ENCODE measurements around the gene PRKG1.
"Not testable (repeated sequence)": the region's sequence is repeated elsewhere in the genome, so short reads cannot be mapped to it uniquely, and the experiment has no call there.

Gene PRKG1

GRCh38 chr10:51745397-51745796 lies 671.1 kb downstream of the PRKG1 start:
- no peak overlapping the region for H3K4me3 ChIP-seq (ENCODE audit: low read depth in 1 of 5, low read length in 5 of 5)
- H3K9me3 ChIP-seq (ENCODE audit: control insufficient read depth in 5 of 5, low read length in 5 of 5): no peaks in the 10 kb centered on the region
- no peaks in the 10 kb centered on the region for H3K4me1 ChIP-seq (ENCODE audit: control insufficient read depth in 5 of 5, insufficient read depth in 5 of 5, low read length in 5 of 5)
- no peaks in the 10 kb centered on the region for H3K36me3 ChIP-seq (ENCODE audit: control insufficient read depth in 5 of 5, insufficient read depth in 5 of 5, low read length in 5 of 5)
- no peak overlapping the region for H3K27ac ChIP-seq (ENCODE audit: low read depth, low read length)
- H3K9ac ChIP-seq (ENCODE audit: low read length in 5 of 5): no peak overlapping the region
- no peaks in the 10 kb centered on the region for H3K27me3 ChIP-seq (ENCODE audit: control insufficient read depth in 5 of 5, insufficient read depth in 4 of 5, low read length in 5 of 5)

DNA sequence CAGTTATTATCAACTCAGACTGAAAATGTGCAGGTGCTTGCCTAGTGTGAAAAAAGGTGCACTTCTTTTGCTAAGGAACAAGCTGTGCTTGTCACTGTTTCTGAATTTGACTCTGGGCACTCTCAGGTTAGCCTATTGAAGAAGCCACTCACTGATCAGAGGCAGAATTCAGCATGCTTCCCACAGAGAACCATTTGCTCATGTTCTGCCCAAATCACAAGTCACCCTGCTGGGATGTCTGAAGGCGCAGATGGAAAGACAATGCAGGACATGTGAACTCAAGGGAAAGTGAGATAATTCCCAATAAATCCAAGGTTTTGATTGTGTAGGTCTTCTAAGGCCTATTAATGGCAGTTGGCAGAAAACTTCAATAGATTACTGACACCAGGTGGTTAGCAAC lies 672.9 kb downstream of the PRKG1 start:
- no peak overlapping the region for H3K27ac ChIP-seq (ENCODE audit: low read depth, low read length)
- H3K9me3 ChIP-seq (ENCODE audit: control insufficient read depth in 5 of 5, low read length in 5 of 5): no peaks in the 10 kb centered on the region
- H3K4me3 ChIP-seq (ENCODE audit: low read depth in 1 of 5, low read length in 5 of 5): no peak overlapping the region
- H3K36me3 ChIP-seq (ENCODE audit: control insufficient read depth in 5 of 5, insufficient read depth in 5 of 5, low read length in 5 of 5): no peaks in the 10 kb centered on the region
- no peaks in the 10 kb centered on the region for H3K27me3 ChIP-seq (ENCODE audit: control insufficient read depth in 5 of 5, insufficient read depth in 4 of 5, low read length in 5 of 5)
- H3K4me1 ChIP-seq (ENCODE audit: control insufficient read depth in 5 of 5, insufficient read depth in 5 of 5, low read length in 5 of 5): no peaks in the 10 kb centered on the region
- no peak overlapping the region for H3K9ac ChIP-seq (ENCODE audit: low read length in 5 of 5)

GRCh38 chr10:51748959-51749358 lies 674.7 kb downstream of the PRKG1 start:
- Histone ChIP-seq H3K27me3 (ENCODE audit: control insufficient read depth in 5 of 5, insufficient read depth in 4 of 5, low read length in 5 of 5) (no peaks in the 10 kb centered on the region), H3K36me3 (ENCODE audit: control insufficient read depth in 5 of 5, insufficient read depth in 5 of 5, low read length in 5 of 5) (no peaks in the 10 kb centered on the region), H3K9me3 (ENCODE audit: control insufficient read depth in 5 of 5, low read length in 5 of 5) (no peaks in the 10 kb centered on the region), H3K27ac (ENCODE audit: low read depth, low read length) (no peak overlapping the region), H3K4me1 (ENCODE audit: control insufficient read depth in 5 of 5, insufficient read depth in 5 of 5, low read length in 5 of 5) (no peaks in the 10 kb centered on the region), H3K9ac (ENCODE audit: low read length in 5 of 5) (no peak overlapping the region), H3K4me3 (ENCODE audit: low read depth in 1 of 5, low read length in 5 of 5) (no peak overlapping the region)

- Histone ChIP-seq H3K9me3 (ENCODE audit: control insufficient read depth in 5 of 5, low read length in 5 of 5) (no peaks in the 10 kb centered on the region), H3K9ac (ENCODE audit: low read length in 5 of 5) (no peak overlapping the region), H3K27me3 (ENCODE audit: control insufficient read depth in 5 of 5, insufficient read depth in 4 of 5, low read length in 5 of 5) (no peaks in the 10 kb centered on the region), H3K4me1 (ENCODE audit: control insufficient read depth in 5 of 5, insufficient read depth in 5 of 5, low read length in 5 of 5) (no peaks in the 10 kb centered on the region), H3K27ac (ENCODE audit: low read depth, low read length) (no peak overlapping the region), H3K4me3 (ENCODE audit: low read depth in 1 of 5, low read length in 5 of 5) (no peak overlapping the region), H3K36me3 (ENCODE audit: control insufficient read depth in 5 of 5, insufficient read depth in 5 of 5, low read length in 5 of 5) (no peaks in the 10 kb centered on the region)
Measured at GRCh38 chr10:51758366-51758765, 684.1 kb downstream of the PRKG1 start.

DNA sequence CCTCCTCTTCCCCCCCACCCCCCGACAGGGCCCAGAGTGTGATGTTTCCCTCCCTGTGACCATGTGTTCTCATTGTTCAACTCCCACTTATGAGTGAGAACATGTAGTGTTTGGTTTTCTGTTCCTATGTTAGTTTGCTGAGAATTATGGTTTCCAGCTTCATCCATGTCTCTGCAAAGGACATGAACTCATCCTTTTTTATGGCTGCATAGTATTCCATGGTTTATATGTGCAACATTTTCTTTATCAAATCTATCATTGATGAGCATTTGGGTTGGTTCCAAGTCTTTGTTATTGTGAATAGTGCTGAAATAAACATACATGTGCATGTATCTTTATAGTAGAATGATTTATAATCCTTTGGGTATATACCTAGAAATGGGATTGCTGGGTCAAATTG lies 684.6 kb downstream of the PRKG1 start:
- H3K9me3 ChIP-seq (ENCODE audit: control insufficient read depth in 5 of 5, low read length in 5 of 5); H3K36me3 ChIP-seq (ENCODE audit: control insufficient read depth in 5 of 5, insufficient read depth in 5 of 5, low read length in 5 of 5); H3K27ac ChIP-seq (ENCODE audit: low read depth, low read length); H3K27me3 ChIP-seq (ENCODE audit: control insufficient read depth in 5 of 5, insufficient read depth in 4 of 5, low read length in 5 of 5); H3K9ac ChIP-seq (ENCODE audit: low read length in 5 of 5); H3K4me3 ChIP-seq (ENCODE audit: low read depth in 1 of 5, low read length in 5 of 5); H3K4me1 ChIP-seq (ENCODE audit: control insufficient read depth in 5 of 5, insufficient read depth in 5 of 5, low read length in 5 of 5): not testable (repeated sequence)

DNA sequence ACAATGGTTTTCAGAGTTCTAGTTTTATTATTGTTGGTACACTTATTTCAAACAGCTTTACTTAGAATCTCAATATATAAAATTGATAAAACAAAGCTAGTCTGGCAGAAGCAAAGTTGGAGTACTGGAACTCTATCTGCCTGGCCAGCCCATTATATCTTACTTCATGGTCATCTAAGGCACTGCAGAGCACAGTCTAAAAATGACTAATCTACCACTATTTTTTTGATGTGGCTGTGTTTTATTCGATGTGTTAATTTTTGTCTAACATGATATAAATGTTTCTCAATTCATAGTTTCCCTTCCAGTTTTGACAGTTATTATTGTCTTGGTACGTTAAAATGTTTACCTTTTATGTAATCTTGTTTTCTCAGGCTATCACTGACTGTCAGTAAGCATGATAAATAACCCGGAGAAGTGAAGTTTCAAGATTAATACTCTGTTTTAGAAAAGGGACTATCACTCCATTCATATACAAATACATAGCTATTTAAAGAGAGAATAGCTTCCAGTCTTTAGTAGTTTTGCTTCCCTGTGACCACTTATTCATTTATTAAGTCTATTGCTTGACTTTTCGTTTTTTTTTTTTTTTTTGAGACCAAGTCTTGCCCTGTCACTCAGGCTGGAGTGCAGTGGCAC lies 685.7 kb downstream of the PRKG1 start:
- H3K36me3 ChIP-seq (ENCODE audit: control insufficient read depth in 5 of 5, insufficient read depth in 5 of 5, low read length in 5 of 5): no peaks in the 10 kb centered on the region

GRCh38 chr10:51760864-51761640 lies 686.8 kb downstream of the PRKG1 start:
- Histone ChIP-seq H3K4me3 (ENCODE audit: low read depth in 1 of 5, low read length in 5 of 5) (no peak overlapping the region), H3K27ac (ENCODE audit: low read depth, low read length) (no peak overlapping the region), H3K4me1 (ENCODE audit: control insufficient read depth in 5 of 5, insufficient read depth in 5 of 5, low read length in 5 of 5) (no peaks in the 10 kb centered on the region), H3K9me3 (ENCODE audit: control insufficient read depth in 5 of 5, low read length in 5 of 5) (no peaks in the 10 kb centered on the region), H3K9ac (ENCODE audit: low read length in 5 of 5) (no peak overlapping the region), H3K36me3 (ENCODE audit: control insufficient read depth in 5 of 5, insufficient read depth in 5 of 5, low read length in 5 of 5) (no peaks in the 10 kb centered on the region), H3K27me3 (ENCODE audit: control insufficient read depth in 5 of 5, insufficient read depth in 4 of 5, low read length in 5 of 5) (no peaks in the 10 kb centered on the region)

More for the DNA sequence above, 685.7 kb downstream of the PRKG1 start:
- Histone ChIP-seq H3K27ac (ENCODE audit: low read depth, low read length) (no peak overlapping the region), H3K9me3 (ENCODE audit: control insufficient read depth in 5 of 5, low read length in 5 of 5) (no peaks in the 10 kb centered on the region), H3K4me1 (ENCODE audit: control insufficient read depth in 5 of 5, insufficient read depth in 5 of 5, low read length in 5 of 5) (no peaks in the 10 kb centered on the region), H3K9ac (ENCODE audit: low read length in 5 of 5) (no peak overlapping the region), H3K4me3 (ENCODE audit: low read depth in 1 of 5, low read length in 5 of 5) (no peak overlapping the region), H3K27me3 (ENCODE audit: control insufficient read depth in 5 of 5, insufficient read depth in 4 of 5, low read length in 5 of 5) (no peaks in the 10 kb centered on the region)

DNA sequence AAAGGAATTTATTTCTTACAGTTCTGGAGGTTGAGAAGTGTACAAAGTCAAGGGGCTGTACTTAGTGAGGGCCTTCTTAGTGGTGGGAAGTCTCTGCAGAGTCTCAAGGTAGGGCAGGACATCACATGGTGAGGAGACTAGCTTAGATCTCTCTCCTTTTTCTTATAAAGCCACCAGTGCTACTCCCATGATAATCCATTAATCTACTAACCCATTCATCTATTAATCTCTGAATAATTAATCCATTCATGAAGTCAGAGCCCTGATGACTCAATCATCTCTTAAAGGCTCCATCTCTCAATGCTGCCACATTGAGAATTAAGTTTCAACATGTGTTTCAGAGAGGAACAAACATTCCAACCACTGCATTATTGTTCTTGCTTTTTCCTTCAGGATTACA lies 689.5 kb downstream of the PRKG1 start:
- Histone ChIP-seq H3K4me1 (ENCODE audit: control insufficient read depth in 5 of 5, insufficient read depth in 5 of 5, low read length in 5 of 5) (no peaks in the 10 kb centered on the region), H3K27ac (ENCODE audit: low read depth, low read length) (no peak overlapping the region)

DNA sequence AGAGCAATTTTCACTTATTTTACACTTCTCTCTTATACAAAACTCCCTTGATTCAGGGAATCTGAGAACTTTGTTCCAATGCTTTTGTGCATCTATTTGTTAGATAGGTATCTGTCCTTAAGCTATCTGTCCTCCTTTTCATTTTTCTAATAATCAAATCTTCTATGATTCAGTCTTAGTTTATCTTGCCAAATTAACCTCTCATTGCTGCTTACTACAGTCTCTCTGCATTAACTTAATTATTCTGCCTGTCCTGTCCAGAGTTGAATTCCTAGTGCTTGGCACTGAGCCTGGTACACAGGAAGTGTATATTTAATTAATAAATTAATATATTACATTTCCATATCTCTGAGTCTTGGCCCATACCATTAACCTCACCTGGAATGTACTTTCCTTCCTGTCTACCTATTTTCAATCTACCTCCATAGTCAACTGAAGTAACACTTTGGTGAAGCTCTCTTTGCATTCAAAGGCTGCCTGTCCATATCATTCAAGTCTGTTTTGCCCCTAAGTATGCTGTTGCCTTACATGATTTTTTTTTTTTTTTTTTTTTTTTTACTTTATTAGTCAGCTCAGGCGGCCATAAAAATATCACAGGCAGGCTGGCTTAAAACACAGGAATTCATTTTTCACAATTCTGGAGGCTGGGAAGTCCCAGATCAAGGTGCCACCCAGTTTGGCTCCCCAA lies 691.1 kb downstream of the PRKG1 start:
- peaks cover 0 to 2% (median 0%) of the 10 kb centered on the region in 5 donors for H3K9me3 ChIP-seq (ENCODE audit: control insufficient read depth in 5 of 5, low read length in 5 of 5)
- H3K27ac ChIP-seq (ENCODE audit: low read depth, low read length): no peak overlapping the region
- H3K27me3 ChIP-seq (ENCODE audit: control insufficient read depth in 5 of 5, insufficient read depth in 4 of 5, low read length in 5 of 5): no peaks in the 10 kb centered on the region
- no peaks in the 10 kb centered on the region for H3K4me1 ChIP-seq (ENCODE audit: control insufficient read depth in 5 of 5, insufficient read depth in 5 of 5, low read length in 5 of 5)
- no peak overlapping the region for H3K9ac ChIP-seq (ENCODE audit: low read length in 5 of 5)
- H3K4me3 ChIP-seq (ENCODE audit: low read depth in 1 of 5, low read length in 5 of 5): no peak overlapping the region
- H3K36me3 ChIP-seq (ENCODE audit: control insufficient read depth in 5 of 5, insufficient read depth in 5 of 5, low read length in 5 of 5): no peaks in the 10 kb centered on the region

More for the DNA sequence above, 689.5 kb downstream of the PRKG1 start:
- H3K4me3 ChIP-seq (ENCODE audit: low read depth in 1 of 5, low read length in 5 of 5): no peak overlapping the region
- peaks cover 0 to 2% (median 0%) of the 10 kb centered on the region in 5 donors for H3K9me3 ChIP-seq (ENCODE audit: control insufficient read depth in 5 of 5, low read length in 5 of 5)
- no peak overlapping the region for H3K9ac ChIP-seq (ENCODE audit: low read length in 5 of 5)
- no peaks in the 10 kb centered on the region for H3K27me3 ChIP-seq (ENCODE audit: control insufficient read depth in 5 of 5, insufficient read depth in 4 of 5, low read length in 5 of 5)
- H3K36me3 ChIP-seq (ENCODE audit: control insufficient read depth in 5 of 5, insufficient read depth in 5 of 5, low read length in 5 of 5): no peaks in the 10 kb centered on the region

GRCh38 chr10:51766423-51767102 lies 692.3 kb downstream of the PRKG1 start:
- H3K36me3 ChIP-seq (ENCODE audit: control insufficient read depth in 5 of 5, insufficient read depth in 5 of 5, low read length in 5 of 5): no peaks in the 10 kb centered on the region

More at GRCh38 chr10:51766423-51767102, 692.3 kb downstream of the PRKG1 start:
- Histone ChIP-seq H3K9me3 (ENCODE audit: control insufficient read depth in 5 of 5, low read length in 5 of 5) (peaks cover 0 to 2% (median 0%) of the 10 kb centered on the region in 5 donors), H3K4me3 (ENCODE audit: low read depth in 1 of 5, low read length in 5 of 5) (no peak overlapping the region), H3K27me3 (ENCODE audit: control insufficient read depth in 5 of 5, insufficient read depth in 4 of 5, low read length in 5 of 5) (no peaks in the 10 kb centered on the region), H3K27ac (ENCODE audit: low read depth, low read length) (no peak overlapping the region), H3K4me1 (ENCODE audit: control insufficient read depth in 5 of 5, insufficient read depth in 5 of 5, low read length in 5 of 5) (no peaks in the 10 kb centered on the region), H3K9ac (ENCODE audit: low read length in 5 of 5) (no peak overlapping the region)

All from subcutaneous abdominal adipose tissue (tissue), 5 donors.